Left lung (tissue), 8 donors: ENCODE measurements around the gene YTHDF1. TPM values are rescaled to one million over a fixed set of nuclear protein-coding genes. Genes with fewer than 3 reads are reported as not detected.

Experiments
- microRNA-seq, 2 donors: library from miRNA; unstranded; fragments of <30 nt; microRNA quantifications; one replicate each; pipeline ENCODE4, GENCODE V29; 2019
- polyA plus RNA-seq, 6 donors: library from polyadenylated mRNA; unstranded; fragments of 120-200 nt; gene quantifications; one replicate each; pipeline ENCODE4 v1.2.1, GENCODE V29; 2013; ENCODE audit not compliant: insufficient read length in 6 of 6
- total RNA-seq, 2 donors: library from RNA; stranded (reverse); fragmentation: NEBNext Ultra II Directional; extraction: Animal tissue kit (Norgen Biotek cat#: 25700); gene quantifications; one replicate each; pipeline ENCODE4 v1.2.1, GENCODE V29; 2021
- donor health status: DM: no; HTN: yes; CAD: no.
- donor health status: DM: no; HTN: no; CAD: no.

The YTHDF1 gene
- total and polyA plus RNA-seq, 8 donors = 34.3 to 43.3 (median 36.5) TPM

Small RNA genes within 50 kb of the gene (microRNA-seq; reads per million reads assigned to microRNA genes)
- gene MIR124-3 = 0 reads per million in 2 donors
- gene MIR3196 = 0 reads per million in 2 donors

Other genes starting within 250 kb of the YTHDF1 start
- not detected for gene BHLHE23, start 209.2 kb downstream of the YTHDF1 start, total RNA-seq
- not detected for gene BHLHE23, start 209.2 kb downstream of the YTHDF1 start, polyA plus RNA-seq
- gene BIRC7, start 19.8 kb upstream of the YTHDF1 start, total RNA-seq = under 1 TPM; 0.29 to 0.64 TPM
- under 1 TPM in 2 of 6 donors, not detected in 4; 0.24 to 0.55 TPM for gene BIRC7, start 19.8 kb upstream of the YTHDF1 start, polyA plus RNA-seq
- 1 to 10 TPM in 1 of 2 donors, not detected in 1; 1.1 TPM for gene NKAIN4, start 38.3 kb upstream of the YTHDF1 start, total RNA-seq
- 10 to 100 TPM in 2 of 6 donors, 1 to 10 TPM in 4; 6.0 to 18.1 (median 8.4) TPM for gene NKAIN4, start 38.3 kb upstream of the YTHDF1 start, polyA plus RNA-seq
- 10 to 100 TPM; 78.1 to 87.5 TPM for gene ARFGAP1, start 56.7 kb upstream of the YTHDF1 start, total RNA-seq
- 10 to 100 TPM; 53.1 to 87.2 (median 66.5) TPM for gene ARFGAP1, start 56.7 kb upstream of the YTHDF1 start, polyA plus RNA-seq
- not detected for gene COL20A1, start 77.1 kb upstream of the YTHDF1 start, total RNA-seq
- under 1 TPM; 0.08 to 0.31 (median 0.24) TPM for gene COL20A1, start 77.1 kb upstream of the YTHDF1 start, polyA plus RNA-seq
- not detected for gene CHRNA4, start 145.2 kb upstream of the YTHDF1 start, total RNA-seq
- gene CHRNA4, start 145.2 kb upstream of the YTHDF1 start, polyA plus RNA-seq = 1 to 10 TPM in 3 of 6 donors, under 1 TPM in 3; 0.16 to 1.3 (median 1.00) TPM